ENCODE measurements around the gene ZDHHC13.
"Not testable (repeated sequence)": the region's sequence is repeated elsewhere in the genome, so short reads cannot be mapped to it uniquely, and the experiment has no call there.

Gene ZDHHC13

DNA sequence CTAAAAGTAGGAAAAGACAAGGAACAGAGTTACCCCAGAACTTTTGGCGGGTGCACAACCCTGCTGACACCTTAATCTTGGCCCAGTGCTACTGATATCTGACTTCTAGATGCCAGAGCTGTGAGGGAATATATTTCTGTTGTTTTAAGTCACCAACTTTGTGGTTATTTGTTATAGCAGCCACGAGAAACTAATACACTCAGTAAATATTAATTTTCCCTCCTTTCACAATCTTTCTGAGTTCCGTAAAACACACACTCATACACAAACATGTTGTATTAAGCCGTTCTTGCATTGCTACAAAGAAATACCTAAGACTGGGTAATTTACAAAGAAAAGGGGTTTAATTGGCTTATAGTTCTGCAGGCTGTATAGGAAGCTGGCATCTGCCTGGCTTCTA is 16.1 kb upstream of the ZDHHC13 start:
- no peak for DNase-seq (ENCODE audit: low read depth in 2 of 2)

GRCh38 chr11:19101796-19102520 is 15.0 kb upstream of the ZDHHC13 start:
- DNase-seq (ENCODE audit: low read depth in 2 of 2), result no peak

- DNase-seq (ENCODE audit: low read depth in 2 of 2), result no peak
Measured at GRCh38 chr11:19102521-19102900, 14.5 kb upstream of the ZDHHC13 start.

DNA sequence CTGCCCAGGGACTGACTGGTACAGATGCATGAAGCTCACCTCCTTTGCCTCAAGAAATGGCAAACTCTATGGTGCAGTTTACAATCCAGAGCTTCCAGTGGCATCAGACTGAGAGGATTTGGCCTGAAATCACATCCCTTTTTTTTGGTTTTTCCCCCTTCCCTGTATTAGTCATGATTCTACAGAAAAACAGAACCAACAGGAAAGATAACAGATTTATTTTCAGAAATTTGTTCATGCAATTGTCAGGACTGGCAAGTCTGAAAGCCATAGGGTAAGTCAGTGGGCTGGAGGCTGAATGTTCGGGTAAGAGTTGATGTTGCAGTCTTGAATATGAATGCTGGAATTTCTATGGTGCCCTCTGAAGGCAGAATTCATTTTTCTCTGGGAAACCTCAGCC is 12.0 kb upstream of the ZDHHC13 start:
- no peak for DNase-seq (ENCODE audit: low read depth in 2 of 2)

DNA sequence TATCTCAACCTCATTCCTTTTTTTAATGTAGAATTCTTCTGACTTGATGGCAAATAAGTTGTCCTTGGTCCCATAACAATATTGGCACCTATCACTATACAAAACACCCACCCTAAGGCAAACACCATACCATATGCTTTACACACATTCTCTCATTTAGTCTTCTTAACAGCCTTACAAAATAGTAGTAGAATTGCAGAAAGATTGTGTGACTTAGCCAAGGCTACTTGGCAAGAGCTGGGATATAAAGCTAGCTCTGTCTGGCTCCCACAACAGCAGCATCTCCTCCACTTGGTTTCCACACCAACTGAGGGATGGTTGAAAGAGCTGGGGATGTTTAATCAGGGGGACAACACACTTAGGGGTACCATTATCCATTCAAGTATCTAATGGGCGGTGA is 9.8 kb upstream of the ZDHHC13 start:
- DNase-seq (ENCODE audit: low read depth in 2 of 2), result no peak

GRCh38 chr11:19110295-19110694 is 6.7 kb upstream of the ZDHHC13 start:
- no peak for DNase-seq (ENCODE audit: low read depth in 2 of 2)

- DNase-seq (ENCODE audit: low read depth in 2 of 2), result no peak
Measured at GRCh38 chr11:19111809-19112208, 5.2 kb upstream of the ZDHHC13 start.

DNA sequence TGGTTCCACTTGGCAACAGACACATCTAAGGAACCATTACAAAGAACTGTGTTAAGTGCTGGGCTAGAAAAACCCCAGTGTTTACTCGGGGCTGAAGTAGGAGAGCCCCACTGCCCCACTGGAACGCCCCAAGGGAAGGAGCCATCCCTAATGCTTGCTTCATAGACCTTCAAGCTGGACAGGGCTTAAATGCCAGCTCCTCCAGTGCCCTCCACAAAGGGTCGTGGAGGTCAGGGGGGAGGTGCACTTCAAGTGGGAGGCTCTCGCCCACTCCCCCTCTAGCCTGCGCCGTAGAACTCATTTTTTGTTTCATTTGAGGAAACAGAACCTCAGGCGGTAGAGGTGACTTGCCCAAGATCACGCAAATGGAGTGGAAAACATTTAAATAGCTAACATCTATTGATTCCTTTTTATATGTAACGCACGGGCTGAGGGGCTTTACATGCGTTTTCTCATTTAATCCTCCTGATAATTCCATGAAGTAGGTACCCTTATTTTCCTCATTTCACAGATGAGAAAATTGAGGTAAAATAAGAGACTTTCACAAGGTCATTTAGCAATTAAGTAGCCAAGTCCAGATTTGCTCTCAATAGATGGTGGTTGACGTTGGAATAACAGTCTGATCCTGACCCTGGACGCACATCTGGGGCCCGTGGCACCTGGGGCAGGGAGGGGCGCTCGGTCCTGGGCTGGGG is 545 bp upstream of the ZDHHC13 start:
- DNase-seq (ENCODE audit: low read depth in 2 of 2), result no peak

GRCh38 chr11:19117760-19118097 is 761 bp downstream of the ZDHHC13 start:
- no peak for DNase-seq (ENCODE audit: low read depth in 2 of 2)

- DNase-seq (ENCODE audit: low read depth in 2 of 2), result no peak
Measured at GRCh38 chr11:19121646-19122045, 4.7 kb downstream of the ZDHHC13 start.

DNA sequence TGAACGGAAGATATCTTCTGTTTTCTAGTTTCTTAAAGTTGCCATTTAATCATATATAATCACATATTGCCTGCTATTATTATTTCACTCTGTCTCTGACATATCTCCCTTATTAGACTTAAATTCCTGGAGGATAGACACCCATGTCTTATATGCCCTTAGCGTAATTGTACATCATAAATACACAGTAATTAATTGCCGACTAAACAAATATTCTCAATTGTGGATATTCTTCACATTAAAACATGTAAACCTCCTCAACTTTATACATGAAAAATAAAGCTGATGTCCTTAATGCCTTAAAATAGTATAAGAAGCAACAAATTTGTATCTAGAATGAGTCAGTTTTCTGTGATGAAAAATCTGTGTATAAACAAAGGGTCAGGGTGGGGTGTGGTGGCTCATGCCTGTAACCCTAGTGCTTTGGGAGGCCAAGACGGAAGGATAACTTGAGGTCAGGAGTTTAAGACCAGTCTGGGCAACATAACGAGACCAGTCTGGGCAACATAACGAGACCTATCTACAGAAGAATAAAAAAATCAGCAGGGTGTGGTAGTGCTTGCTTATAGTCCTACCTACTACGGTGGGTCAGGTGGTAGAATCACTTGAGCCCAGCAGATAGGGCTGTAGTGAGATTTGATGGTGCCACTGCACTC is 6.1 kb downstream of the ZDHHC13 start:
- no peak for DNase-seq (ENCODE audit: low read depth in 2 of 2)

DNA sequence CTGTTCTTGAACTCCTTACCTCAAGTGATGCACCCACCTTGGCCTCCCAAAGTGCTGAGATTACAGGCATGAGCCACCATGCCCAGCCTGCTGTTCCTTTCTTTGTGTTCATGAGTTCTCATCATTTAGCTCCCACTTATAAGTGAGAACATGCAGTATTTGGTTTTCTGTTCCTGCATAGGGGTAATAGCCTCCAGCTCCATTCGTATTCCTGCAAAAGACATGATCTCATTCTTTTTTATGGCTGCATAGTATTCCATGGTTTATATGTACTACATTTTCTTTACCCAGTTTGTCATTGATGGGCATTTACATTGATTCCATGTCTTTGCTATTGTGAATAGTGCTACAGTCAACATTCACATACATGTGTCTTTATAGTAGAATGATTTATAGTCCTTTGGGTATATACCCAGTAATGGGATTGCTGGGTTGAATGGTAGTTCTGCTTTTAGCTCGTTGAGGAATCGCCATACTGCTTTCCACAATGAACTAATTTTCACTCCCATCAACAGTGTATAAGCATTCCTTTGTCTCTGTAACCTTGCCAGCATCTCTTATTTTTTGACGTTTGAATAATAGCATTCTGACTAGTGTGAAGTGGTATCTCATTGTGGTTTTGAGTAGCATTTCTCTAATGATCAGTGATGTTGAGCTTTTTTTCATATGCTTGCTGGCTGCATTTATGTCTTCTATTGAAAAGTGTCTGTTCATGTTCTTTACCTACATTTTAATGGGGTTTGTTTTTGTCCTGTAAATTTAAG is 9.8 kb downstream of the ZDHHC13 start:
- not testable (repeated sequence) for DNase-seq (ENCODE audit: low read depth in 2 of 2)

DNA sequence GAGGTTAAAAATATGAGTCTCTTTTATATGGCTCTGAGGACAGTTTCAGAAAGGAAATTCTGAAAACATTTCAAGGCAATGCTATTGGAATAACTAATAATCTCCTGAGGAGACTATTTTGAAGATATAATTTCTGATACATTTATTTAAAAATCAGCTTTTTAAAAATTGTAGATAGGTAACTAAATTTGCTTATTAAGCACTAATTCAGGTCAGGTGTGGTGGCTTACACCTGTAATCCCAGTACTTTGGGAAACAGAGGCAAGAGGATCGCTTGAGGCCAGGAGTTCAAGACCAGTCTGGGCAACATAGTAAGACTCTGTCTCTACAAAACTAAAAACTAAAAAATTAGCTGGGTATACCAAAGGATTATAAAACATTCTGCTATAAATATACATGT is 17.0 kb downstream of the ZDHHC13 start:
- DNase-seq (ENCODE audit: low read depth in 2 of 2), result no peak

GRCh38 chr11:19136884-19137283 is 19.9 kb downstream of the ZDHHC13 start:
- DNase-seq (ENCODE audit: low read depth in 2 of 2), result not testable (repeated sequence)

GRCh38 chr11:19145319-19145718 is 28.4 kb downstream of the ZDHHC13 start:
- DNase-seq (ENCODE audit: low read depth in 2 of 2), result no peak

DNA sequence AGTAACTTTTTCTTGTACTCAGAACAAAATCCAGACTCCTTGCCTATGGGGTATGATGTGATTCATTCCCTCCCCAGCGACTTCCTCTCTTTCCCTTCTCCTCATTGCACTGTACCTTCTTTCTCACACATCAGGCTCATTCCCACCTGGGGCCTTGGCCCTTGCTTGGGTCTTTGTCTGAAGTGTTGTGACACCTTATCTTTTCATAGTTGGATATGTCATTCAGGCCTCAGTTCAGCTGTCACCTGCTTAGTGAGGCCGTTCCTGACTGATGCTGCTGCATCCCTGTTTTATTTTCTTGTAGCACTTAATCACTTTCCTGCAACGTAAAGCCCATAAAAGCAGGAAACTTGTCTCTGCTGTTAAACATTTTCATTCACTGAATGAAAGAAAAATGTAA is 39.9 kb downstream of the ZDHHC13 start:
- DNase-seq (ENCODE audit: low read depth in 2 of 2), result no peak

DNA sequence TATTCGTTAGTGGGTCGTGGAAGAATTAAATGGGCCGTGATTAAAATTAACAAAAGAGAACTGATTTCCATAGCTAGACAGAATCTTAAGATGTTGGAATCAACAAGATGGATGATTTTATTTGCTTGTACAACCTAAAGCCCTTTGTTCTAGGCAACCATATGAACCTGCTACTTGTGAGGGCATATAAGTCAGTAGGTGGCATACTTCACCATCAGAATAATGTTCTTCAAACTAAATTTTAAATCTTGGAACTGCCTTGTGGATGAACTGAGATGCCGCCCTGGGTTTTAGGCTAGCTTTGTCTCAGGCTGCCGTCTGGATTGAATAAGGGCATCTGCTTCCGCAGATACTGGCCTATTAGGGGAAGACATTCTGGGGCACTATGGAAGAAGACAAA is 43.9 kb downstream of the ZDHHC13 start:
- no peak for DNase-seq (ENCODE audit: low read depth in 2 of 2)

DNA sequence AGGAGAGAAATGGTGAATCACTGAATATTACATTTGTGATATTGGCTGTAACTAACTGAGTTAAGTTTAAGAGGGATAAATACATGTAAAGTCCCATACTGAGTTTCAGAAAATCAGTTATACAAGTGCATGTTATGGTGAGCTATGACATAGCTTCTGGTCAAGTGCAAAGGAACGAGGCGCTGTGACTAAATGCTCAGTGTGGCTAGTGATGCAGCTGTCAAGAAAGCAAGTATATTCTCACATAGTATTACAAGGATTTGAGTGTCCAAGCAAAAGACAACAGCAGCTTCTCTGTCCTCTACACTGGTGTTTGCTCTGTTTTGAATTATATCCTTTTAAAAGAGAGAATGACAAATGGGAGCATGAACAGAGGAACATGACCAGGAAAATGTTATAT is 44.7 kb downstream of the ZDHHC13 start:
- no peak for DNase-seq (ENCODE audit: low read depth in 2 of 2)

DNA sequence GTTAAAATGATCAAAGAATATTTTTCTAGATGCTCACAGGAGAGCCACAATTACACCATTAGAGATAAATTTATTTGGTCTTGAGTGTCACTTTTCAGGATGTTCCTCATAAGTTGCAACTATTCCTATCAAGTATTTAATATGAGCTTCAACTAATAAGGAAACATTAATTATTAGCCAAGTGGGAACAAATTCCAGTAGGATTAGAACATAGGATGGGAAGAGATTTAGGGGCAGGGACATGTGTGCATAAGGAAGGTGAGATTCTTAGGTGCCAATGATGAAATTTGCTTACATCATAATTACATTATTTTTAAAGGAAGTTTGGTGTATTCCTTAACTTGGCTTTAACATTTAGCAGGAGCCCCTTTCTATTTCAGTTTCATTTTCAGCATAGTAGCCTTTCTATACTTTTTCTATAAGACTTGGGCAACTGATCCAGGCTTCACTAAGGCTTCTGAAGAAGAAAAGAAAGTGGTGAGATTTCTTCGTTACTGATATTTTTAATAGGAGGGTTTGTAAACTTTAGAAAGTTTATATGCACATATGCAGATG is 46.1 kb downstream of the ZDHHC13 start:
- no peak for DNase-seq (ENCODE audit: low read depth in 2 of 2)

DNA sequence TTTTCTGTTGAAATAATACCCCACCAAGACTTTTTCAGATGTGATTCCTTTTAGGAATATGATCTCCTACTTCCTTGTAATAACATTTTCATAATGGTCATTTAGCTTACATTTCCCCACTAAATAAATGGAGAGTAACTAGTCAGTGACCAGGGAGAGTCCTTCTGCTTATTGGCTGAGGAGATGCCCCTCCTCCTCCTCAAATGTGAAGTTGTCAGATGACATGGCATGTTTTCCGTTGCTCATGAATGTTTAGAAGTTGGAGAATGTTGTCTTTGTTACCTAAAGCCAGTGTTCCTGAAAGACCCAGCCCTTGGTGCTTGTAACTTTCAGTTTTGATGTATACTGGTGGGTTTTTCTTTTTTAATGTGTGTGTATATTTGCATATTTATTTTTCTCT is 46.6 kb downstream of the ZDHHC13 start:
- DNase-seq (ENCODE audit: low read depth in 2 of 2), result no peak

- DNase-seq (ENCODE audit: low read depth in 2 of 2), result no peak
Measured at GRCh38 chr11:19164230-19164855, 47.4 kb downstream of the ZDHHC13 start.

GRCh38 chr11:19164881-19165280 is 47.9 kb downstream of the ZDHHC13 start:
- no peak for DNase-seq (ENCODE audit: low read depth in 2 of 2)
